Measurements from ENCODE around the gene MDM1. TPM values are rescaled to one million over a fixed set of nuclear protein-coding genes. Genes with fewer than 3 reads are reported as not detected.

Gene MDM1
- total RNA-seq, 2 donors from 2014 or later: 12.4 to 18.9 TPM

GRCh38 chr12:68281322-68282077, 50.7 kb downstream of the MDM1 start:
- Histone ChIP-seq H3K4me1 (replicated peaks) (no peaks in the 10 kb centered on the region), H3K27me3 (replicated peaks; ENCODE audit: insufficient read depth) (no peaks in the 10 kb centered on the region), H3K36me3 (no peaks in the 10 kb centered on the region), H3K4me3 (no peak overlapping the region), H3K9me3 (no peaks in the 10 kb centered on the region), H3K27ac (no peak overlapping the region)
- 88% methylated on average over 4 of the region's 4 CpGs for WGBS
- no peak for DNase-seq (ENCODE audit: low spot score)
- intact Hi-C loops (cut with DNase I): no loop called here
- TF ChIP-seq CTCF (IDR thresholded peaks at IDR 0.05) (no peak), POLR2A (IDR thresholded peaks at IDR 0.05) (no peak), POLR2AphosphoS5 (IDR thresholded peaks at IDR 0.05) (no peak)

DNA sequence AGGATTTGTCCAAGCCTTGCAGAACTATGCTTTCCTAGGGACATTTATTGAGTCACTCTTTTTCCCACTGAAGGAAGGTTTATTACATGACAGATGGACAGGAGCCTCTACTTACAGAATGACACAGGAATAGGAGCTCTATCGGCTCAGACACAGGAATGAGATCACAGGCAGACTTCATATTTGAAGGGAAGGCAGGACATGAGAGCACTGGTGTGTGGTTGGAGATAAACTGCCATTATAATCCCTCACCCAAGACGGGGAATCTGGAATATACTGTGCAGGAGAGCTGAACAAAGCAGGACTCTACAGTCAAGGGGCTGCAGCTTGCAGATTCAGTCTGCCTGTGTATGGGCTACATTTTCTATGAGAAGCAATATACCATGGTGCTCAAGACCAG, 51.9 kb downstream of the MDM1 start:
- Histone ChIP-seq H3K27me3 (replicated peaks; ENCODE audit: insufficient read depth) (no peaks in the 10 kb centered on the region), H3K36me3 (no peaks in the 10 kb centered on the region), H3K4me1 (replicated peaks) (no peaks in the 10 kb centered on the region), H3K27ac (no peak overlapping the region), H3K9me3 (no peaks in the 10 kb centered on the region), H3K4me3 (no peak overlapping the region)
- intact Hi-C loops (cut with DNase I): no loop called here
- DNase-seq (ENCODE audit: low spot score): no peak
- 90% methylated on average over 2 of the region's 2 CpGs for WGBS
- TF ChIP-seq POLR2AphosphoS5 (IDR thresholded peaks at IDR 0.05): no peak

DNA sequence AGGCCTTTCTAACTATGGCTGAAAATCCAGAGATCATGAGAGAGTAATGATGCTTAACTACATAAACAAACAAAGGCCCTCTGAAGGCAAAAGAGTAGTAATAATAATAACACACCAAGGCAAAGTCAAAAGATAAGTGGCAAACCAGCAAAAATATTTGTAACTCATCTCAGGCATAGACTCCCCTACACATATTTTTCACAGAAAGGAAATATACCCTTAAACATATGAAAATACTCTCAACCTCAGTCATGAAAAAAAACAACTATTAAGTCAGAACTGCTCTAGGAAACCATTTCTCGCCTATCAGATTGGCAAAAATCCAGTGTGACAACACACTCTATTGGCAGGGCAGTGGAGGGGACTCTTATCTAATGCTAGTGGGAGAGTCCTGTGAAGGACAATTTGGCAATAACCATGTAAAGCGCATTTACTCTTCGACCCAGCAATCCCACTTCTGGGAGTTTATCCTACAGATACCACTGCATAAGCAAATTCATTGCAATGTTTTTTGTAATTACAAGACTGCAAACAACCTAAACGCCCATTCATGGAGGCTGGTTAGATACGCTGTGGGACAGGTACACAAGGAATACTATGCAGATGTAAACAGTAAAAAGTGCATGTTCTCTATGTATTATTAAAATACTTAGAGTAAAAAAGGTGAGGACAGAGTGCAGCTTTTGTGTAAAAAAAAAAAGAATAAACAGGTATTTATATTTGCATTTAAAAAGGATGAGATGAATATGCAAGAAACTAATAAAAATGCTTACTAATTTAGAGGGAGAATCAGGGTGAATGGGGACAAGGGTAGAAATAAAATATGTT, 52.7 kb downstream of the MDM1 start:
- Histone ChIP-seq H3K27me3 (replicated peaks; ENCODE audit: insufficient read depth) (no peaks in the 10 kb centered on the region), H3K4me3 (no peak overlapping the region), H3K27ac (no peak overlapping the region), H3K9me3 (no peaks in the 10 kb centered on the region), H3K4me1 (replicated peaks) (no peaks in the 10 kb centered on the region), H3K36me3 (no peaks in the 10 kb centered on the region)
- intact Hi-C loops (cut with DNase I): no loop called here
- TF ChIP-seq CTCF (IDR thresholded peaks at IDR 0.05) (no peak), POLR2AphosphoS5 (IDR thresholded peaks at IDR 0.05) (no peak), POLR2A (IDR thresholded peaks at IDR 0.05) (no peak)
- DNase-seq (ENCODE audit: low spot score): no peak
- WGBS: 60% methylated on average over 5 of the region's 5 CpGs

DNA sequence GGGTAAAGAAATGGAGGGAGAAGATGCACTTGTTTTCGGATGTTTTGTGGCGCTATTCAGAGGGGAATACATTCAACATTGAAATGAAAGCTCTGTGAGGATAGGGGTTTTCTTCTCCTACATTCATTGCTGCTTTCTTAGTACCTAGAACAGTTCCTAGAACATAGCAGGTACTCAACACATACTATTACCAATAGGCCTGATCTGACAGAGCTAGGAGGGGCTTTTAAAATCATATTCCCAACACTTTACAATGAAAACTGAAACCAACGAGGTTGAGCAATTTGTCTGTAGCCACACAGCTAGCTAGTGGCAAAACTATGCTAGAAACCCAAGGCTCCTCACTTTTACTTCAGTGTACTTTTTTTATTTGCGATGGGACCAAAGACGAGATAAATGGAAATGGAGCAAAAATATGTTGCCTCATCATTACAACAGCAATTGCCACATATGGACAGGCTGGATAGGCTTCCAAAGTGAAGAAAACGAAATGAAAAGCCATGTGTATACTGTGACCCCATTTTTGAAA, 55.7 kb downstream of the MDM1 start:
- H3K27ac ChIP-seq: no peak overlapping the region
- no peaks in the 10 kb centered on the region for H3K4me1 ChIP-seq (replicated peaks)
- DNase-seq (ENCODE audit: low spot score): no peak
- TF ChIP-seq POLR2AphosphoS5 (IDR thresholded peaks at IDR 0.05): no peak
- TF ChIP-seq POLR2A (IDR thresholded peaks at IDR 0.05): no peak
- TF ChIP-seq CTCF (IDR thresholded peaks at IDR 0.05): no peak
- H3K36me3 ChIP-seq: no peaks in the 10 kb centered on the region
- H3K9me3 ChIP-seq: no peaks in the 10 kb centered on the region
- H3K27me3 ChIP-seq (replicated peaks; ENCODE audit: insufficient read depth): no peaks in the 10 kb centered on the region
- 92% methylated on average over 6 of the region's 6 CpGs for WGBS
- H3K4me3 ChIP-seq: no peak overlapping the region
- intact Hi-C loops (cut with DNase I): no loop called here

DNA sequence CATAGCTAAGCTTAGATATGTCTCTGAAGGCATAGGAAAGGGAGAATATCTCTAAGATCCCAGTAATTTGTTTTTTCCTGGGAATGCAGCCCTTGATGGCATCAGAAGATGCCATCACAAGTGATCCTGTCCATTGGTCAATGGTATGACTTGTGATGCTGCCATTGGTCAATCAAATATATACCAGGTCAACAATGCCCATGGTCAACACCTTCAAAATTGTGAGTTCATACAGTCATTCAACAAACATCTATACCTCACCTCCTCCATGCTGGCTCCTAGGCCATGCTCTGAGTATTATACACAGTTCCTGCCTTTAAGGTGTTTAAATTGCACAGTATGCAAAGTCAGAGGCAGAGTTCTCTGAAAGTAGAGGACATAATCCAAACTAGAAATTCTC, 59.4 kb downstream of the MDM1 start:
- no peaks in the 10 kb centered on the region for H3K4me1 ChIP-seq (replicated peaks)
- TF ChIP-seq POLR2A (IDR thresholded peaks at IDR 0.05) (no peak), POLR2AphosphoS5 (IDR thresholded peaks at IDR 0.05) (no peak), CTCF (IDR thresholded peaks at IDR 0.05) (no peak)
- no peak overlapping the region for H3K4me3 ChIP-seq
- no peak overlapping the region for H3K27ac ChIP-seq
- DNase-seq (ENCODE audit: low spot score): no peak
- H3K27me3 ChIP-seq (replicated peaks; ENCODE audit: insufficient read depth): no peaks in the 10 kb centered on the region
- H3K9me3 ChIP-seq: no peaks in the 10 kb centered on the region
- intact Hi-C loops (cut with DNase I): no loop called here
- no peaks in the 10 kb centered on the region for H3K36me3 ChIP-seq
